Measurements from ENCODE around the gene EYA2.

Gene EYA2

GRCh38 chr20:47021850-47022249, 127.2 kb downstream of the EYA2 start:
- H3K27me3 ChIP-seq (ENCODE audit: insufficient read depth, low read length, poor library complexity, severe bottlenecking): no peaks in the 10 kb centered on the region
- TF ChIP-seq EZH2phosphoT487 (IDR thresholded peaks at IDR 0.05; ENCODE audit: borderline replicate concordance) (no peak), CTCF (conservative IDR thresholded peaks at IDR 0.05; ENCODE audit: low read length) (no peak)
- H3K36me3 ChIP-seq (ENCODE audit: insufficient read depth, low read length): no peaks in the 10 kb centered on the region
- H3F3A ChIP-seq (ENCODE audit: low read depth): no peaks in the 10 kb centered on the region
- H3K4me1 ChIP-seq (ENCODE audit: insufficient read depth, low read length, poor library complexity, severe bottlenecking): no peaks in the 10 kb centered on the region
- H4K20me1 ChIP-seq (ENCODE audit: insufficient read depth, low read length, poor library complexity, severe bottlenecking): no peaks in the 10 kb centered on the region
- no peak overlapping the region for H3K9ac ChIP-seq (ENCODE audit: low read depth, low read length, poor library complexity, severe bottlenecking)
- H3K79me2 ChIP-seq (ENCODE audit: insufficient read depth, low read length): no peaks in the 10 kb centered on the region
- no peak overlapping the region for H2AFZ ChIP-seq (ENCODE audit: low read length)
- H3K9me3 ChIP-seq (ENCODE audit: insufficient read depth, low read depth, low read length): no peaks in the 10 kb centered on the region
- no peak overlapping the region for H3K4me2 ChIP-seq (ENCODE audit: low read depth, low read length, poor library complexity, severe bottlenecking)
- no peak overlapping the region for H3K4me3 ChIP-seq (ENCODE audit: low read length, poor library complexity, severe bottlenecking)
- H3K9me2 ChIP-seq (replicated peaks; ENCODE audit: low read depth, low read length): no peaks in the 10 kb centered on the region

DNA sequence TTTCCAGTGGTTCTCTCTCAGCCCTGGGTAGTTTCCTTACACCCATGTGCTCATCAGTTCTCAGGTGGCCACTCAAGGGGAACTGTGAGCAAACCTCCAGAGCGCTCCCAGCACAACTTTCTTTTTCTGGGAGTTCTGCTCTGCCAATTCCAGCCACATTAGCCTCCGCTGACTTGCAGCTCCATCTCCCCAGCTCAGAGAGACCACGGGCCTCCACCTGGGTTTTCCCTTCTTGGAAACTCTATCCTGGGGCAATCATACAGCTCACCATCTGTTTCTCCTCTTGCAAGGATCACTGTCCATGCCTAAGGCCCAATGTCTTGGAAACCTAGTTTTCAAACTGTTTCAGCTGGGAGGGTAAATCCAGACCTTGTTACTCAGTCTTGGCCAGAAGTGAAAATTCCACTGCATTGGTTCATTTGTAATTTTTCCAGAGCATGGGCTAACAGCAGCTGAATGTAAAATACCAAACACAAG, 129.9 kb downstream of the EYA2 start:
- H3K79me2 ChIP-seq (ENCODE audit: insufficient read depth, low read length): no peaks in the 10 kb centered on the region
- H3K27me3 ChIP-seq (ENCODE audit: insufficient read depth, low read length, poor library complexity, severe bottlenecking): no peaks in the 10 kb centered on the region
- no peaks in the 10 kb centered on the region for H4K20me1 ChIP-seq (ENCODE audit: insufficient read depth, low read length, poor library complexity, severe bottlenecking)
- no peaks in the 10 kb centered on the region for H3K36me3 ChIP-seq (ENCODE audit: insufficient read depth, low read length)
- H3K4me3 ChIP-seq (ENCODE audit: low read length, poor library complexity, severe bottlenecking): no peak overlapping the region
- no peaks in the 10 kb centered on the region for H3K4me1 ChIP-seq (ENCODE audit: insufficient read depth, low read length, poor library complexity, severe bottlenecking)
- no peak overlapping the region for H3K4me2 ChIP-seq (ENCODE audit: low read depth, low read length, poor library complexity, severe bottlenecking)
- no peak overlapping the region for H2AFZ ChIP-seq (ENCODE audit: low read length)
- no peaks in the 10 kb centered on the region for H3K9me3 ChIP-seq (ENCODE audit: insufficient read depth, low read depth, low read length)
- TF ChIP-seq EZH2phosphoT487 (IDR thresholded peaks at IDR 0.05; ENCODE audit: borderline replicate concordance) (no peak), CTCF (conservative IDR thresholded peaks at IDR 0.05; ENCODE audit: low read length) (no peak)
- H3K9ac ChIP-seq (ENCODE audit: low read depth, low read length, poor library complexity, severe bottlenecking): no peak overlapping the region
- no peaks in the 10 kb centered on the region for H3F3A ChIP-seq (ENCODE audit: low read depth)
- H3K9me2 ChIP-seq (replicated peaks; ENCODE audit: low read depth, low read length): no peaks in the 10 kb centered on the region

- H2AFZ ChIP-seq (ENCODE audit: low read length): no peak overlapping the region
- H3K4me3 ChIP-seq (ENCODE audit: low read length, poor library complexity, severe bottlenecking): no peak overlapping the region
- no peak overlapping the region for H3K9ac ChIP-seq (ENCODE audit: low read depth, low read length, poor library complexity, severe bottlenecking)
- no peaks in the 10 kb centered on the region for H3K4me1 ChIP-seq (ENCODE audit: insufficient read depth, low read length, poor library complexity, severe bottlenecking)
- no peak overlapping the region for H3K4me2 ChIP-seq (ENCODE audit: low read depth, low read length, poor library complexity, severe bottlenecking)
- H3K9me3 ChIP-seq (ENCODE audit: insufficient read depth, low read depth, low read length): no peaks in the 10 kb centered on the region
- no peaks in the 10 kb centered on the region for H3F3A ChIP-seq (ENCODE audit: low read depth)
- no peaks in the 10 kb centered on the region for H3K36me3 ChIP-seq (ENCODE audit: insufficient read depth, low read length)
- H3K27me3 ChIP-seq (ENCODE audit: insufficient read depth, low read length, poor library complexity, severe bottlenecking): no peaks in the 10 kb centered on the region
- H4K20me1 ChIP-seq (ENCODE audit: insufficient read depth, low read length, poor library complexity, severe bottlenecking): no peaks in the 10 kb centered on the region
- no peak for TF ChIP-seq EZH2phosphoT487 (IDR thresholded peaks at IDR 0.05; ENCODE audit: borderline replicate concordance)
- TF ChIP-seq CTCF (conservative IDR thresholded peaks at IDR 0.05; ENCODE audit: low read length): no peak
- no peaks in the 10 kb centered on the region for H3K79me2 ChIP-seq (ENCODE audit: insufficient read depth, low read length)
- H3K9me2 ChIP-seq (replicated peaks; ENCODE audit: low read depth, low read length): no peaks in the 10 kb centered on the region
These were observed 132.4 kb downstream of the EYA2 start for GRCh38 chr20:47027042-47027441.

Data from Loucy (cell line).